Measurements from ENCODE around the gene THSD4.

GRCh38 chr15:71683411-71684274 lies 568.4 kb downstream of the THSD4 start:
- TF ChIP-seq CTCF (IDR thresholded peaks at IDR 0.05; ENCODE audit: insufficient read depth, low read depth, low read length), result no peak
- TF ChIP-seq EZH2 (IDR thresholded peaks at IDR 0.05; ENCODE audit: insufficient read depth, low read length), result no peak
